GM18873 (cell line): ENCODE data around the gene XCR1.
"Not testable (repeated sequence)": the region's sequence is repeated elsewhere in the genome, so short reads cannot be mapped to it uniquely, and the experiment has no call there.

Experiments
- ATAC-seq: cut with Tn5 transposase; IDR thresholded peaks from one replicate; pipeline ENCODE4 v1.9.1; 2021; ENCODE audit warnings: mild to moderate bottlenecking, moderate library complexity, moderate number of reproducible peaks; ENCODE audit not compliant: unreplicated experiment, low FRiP score

Gene XCR1

GRCh38 chr3:46049093-46049492 is 21.8 kb upstream of the XCR1 start:
- no peak for ATAC-seq

DNA sequence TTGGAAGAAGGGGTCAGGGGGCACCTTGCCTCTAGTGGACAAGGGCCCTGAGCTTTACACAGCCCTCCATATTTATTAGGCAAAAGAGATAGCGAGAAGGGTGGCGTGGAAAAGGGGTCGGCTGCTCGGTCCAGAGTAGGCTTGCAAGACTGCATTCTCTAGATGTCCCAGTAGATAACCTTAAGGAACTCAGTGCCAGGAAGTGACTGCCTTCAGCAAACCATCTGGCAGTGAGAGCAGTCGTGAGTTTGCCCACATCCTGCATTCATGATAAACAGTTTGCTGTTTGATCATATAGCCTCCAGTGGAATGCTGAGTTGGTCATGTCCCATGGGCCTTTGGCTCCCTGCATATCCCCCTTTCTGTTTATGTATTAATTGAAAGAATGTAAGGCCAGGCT is 18.9 kb upstream of the XCR1 start:
- not testable (repeated sequence) for ATAC-seq

- no peak for ATAC-seq
Observed at GRCh38 chr3:46038916-46039315, 11.6 kb upstream of the XCR1 start.

DNA sequence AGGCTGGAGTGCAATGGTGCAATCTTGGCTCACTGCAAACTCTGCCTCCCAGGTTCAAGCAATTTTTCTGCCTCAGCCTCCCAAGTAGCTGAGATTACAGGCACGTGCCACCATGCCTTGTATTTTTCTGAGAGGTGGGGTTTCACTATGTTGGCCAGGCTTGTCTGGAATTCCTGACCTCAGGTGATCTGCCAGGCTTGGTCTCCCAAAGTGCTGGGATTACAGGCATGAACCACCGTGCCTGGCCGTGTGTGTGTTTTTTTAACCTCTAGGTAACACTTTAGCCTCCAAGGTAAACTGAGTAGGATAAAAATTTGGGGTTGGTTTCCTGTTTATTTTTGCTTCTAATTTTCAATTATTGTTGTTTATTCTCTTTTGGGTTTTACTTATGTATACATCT is 10.8 kb upstream of the XCR1 start:
- not testable (repeated sequence) for ATAC-seq

DNA sequence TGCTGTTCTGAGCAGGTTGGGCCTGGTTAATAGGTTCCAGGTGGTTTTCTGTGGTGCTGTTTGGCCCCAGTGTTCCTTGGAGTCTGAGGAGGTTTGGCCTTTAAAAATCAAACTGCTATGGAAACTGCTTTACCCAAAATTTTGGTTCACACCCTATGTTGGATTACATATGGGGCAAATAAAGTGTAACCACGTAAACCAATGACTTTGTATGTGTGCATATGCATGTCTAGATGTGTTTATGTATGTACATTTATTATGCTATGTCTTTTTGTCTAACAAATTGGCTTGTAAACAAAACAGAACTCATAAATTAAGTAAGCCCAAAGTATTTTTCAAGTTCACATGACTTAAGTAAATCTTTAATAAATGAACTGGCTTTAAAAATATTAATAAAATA is 8.9 kb upstream of the XCR1 start:
- ATAC-seq = no peak

GRCh38 chr3:46031747-46032146 is 4.5 kb upstream of the XCR1 start:
- no peak for ATAC-seq

GRCh38 chr3:46031269-46031668 is 4.0 kb upstream of the XCR1 start:
- no peak for ATAC-seq

GRCh38 chr3:46030626-46031025 is 3.3 kb upstream of the XCR1 start:
- no peak for ATAC-seq

- ATAC-seq = no peak
Observed at GRCh38 chr3:46029953-46030543, 2.8 kb upstream of the XCR1 start.

GRCh38 chr3:46027736-46028397 is 584 bp upstream of the XCR1 start:
- ATAC-seq = no peak

DNA sequence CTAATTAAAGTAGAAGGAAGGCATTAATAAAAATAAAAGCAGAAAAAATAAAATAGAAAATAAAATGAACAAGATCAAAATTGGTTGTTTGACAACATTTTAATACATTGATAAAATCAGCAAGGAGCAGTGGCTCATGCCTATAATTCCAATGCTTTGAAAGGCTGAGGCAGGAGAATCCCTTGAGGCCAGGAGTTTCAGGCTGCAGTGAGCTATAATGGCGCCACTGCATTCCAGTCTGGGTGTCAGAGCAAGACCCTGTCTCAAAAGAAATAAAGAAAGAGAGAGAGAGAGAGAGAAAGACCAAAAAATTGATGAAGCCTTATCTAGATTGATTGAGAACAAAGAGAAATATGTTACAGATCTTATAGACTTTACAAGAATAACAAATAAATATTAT is 2.1 kb downstream of the XCR1 start:
- ATAC-seq = no peak

- no peak for ATAC-seq
Observed at GRCh38 chr3:46024131-46024530, 3.2 kb downstream of the XCR1 start.

DNA sequence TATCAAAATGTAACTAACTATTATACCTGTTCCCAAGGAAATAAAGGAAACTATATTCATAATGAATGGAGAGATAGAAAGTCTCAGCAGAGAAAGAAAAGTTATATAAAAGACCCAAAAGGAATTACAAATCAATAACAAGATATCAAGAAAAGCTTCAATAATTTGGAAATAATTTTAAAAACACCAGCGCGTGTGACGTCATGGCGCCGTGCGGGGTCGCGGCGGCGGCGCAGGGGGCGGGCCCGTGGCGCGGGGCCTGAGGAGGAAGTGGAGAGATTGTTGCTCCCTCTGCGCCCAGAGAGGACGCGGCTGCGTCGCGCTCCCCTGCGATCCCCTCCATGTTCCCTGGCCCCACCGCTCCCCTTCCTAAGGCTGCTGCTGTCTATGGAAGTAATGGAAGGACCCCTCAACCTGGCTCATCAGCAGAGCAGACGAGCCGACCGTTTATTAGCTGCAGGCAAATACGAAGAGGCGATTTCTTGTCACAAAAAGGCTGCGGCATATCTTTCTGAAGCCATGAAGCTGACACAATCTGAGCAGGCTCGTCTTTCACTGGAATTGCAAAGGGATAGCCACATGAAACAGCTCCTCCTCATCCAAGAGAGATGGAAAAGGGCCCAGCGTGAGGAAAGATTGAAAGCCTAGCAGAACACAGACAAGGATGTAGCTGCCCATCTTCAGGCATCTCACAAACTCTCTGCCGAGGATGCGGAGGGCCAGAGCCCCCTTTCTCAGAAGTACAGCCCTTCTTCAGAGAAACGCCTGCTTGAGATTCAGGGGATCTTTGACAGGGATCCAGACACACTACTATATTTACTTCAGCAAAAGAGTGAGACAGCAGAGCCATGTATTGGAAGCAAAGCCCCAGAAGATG is 4.1 kb downstream of the XCR1 start:
- no peak for ATAC-seq

DNA sequence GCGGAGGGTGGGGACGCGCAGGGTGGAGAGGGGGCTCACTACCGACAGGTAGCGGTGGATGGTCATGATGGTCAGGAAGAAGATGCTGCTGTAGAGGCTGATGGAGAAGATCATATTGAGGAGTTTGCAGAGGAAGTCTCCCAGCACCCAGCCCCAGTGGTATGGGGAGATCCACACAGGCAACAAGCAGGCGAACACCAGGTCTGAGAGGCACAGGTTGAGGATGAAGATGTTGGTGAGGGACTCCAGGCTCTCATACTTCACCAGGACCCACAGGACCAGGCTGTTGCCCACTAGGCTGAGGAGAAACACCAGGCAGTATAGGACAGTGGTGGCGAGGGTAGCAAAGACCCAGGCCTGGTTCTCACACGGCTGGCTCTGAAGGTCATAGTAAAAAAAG is 5.8 kb downstream of the XCR1 start:
- no peak for ATAC-seq

DNA sequence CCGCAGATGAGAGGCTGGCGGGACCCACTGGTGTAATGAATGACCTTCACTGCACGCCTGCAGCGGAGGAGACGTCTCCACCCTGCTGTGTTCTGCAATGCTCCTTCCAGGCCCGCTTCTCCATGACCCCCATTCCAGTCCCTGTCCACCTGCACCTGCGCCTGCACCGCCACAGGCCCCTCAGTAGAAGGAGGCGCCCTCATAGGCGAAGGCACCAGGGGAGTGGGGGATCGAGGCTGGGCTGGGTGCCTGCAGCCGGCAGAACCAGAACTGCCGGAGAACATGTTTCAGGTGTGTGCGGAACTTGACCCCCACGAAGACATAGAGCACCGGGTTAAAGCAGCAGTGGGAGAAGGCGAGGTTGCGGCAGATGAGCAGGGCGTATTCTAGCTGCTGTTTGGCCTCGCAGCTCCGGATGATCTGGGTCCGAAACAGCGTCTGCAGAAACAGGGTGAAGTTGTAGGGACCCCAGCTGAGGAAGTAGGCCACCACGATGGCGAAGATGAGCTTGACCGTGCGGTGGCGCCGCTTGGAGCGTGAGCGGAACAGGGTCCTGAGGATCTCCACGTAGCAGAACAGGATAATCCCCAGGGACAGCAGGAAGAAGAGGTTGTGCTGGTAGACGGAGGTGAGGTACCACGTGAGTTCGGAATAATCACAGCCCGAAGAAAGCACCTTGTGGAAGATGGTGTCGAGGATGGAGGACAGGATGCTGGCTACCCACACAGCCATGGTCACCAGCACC is 6.3 kb downstream of the XCR1 start:
- no peak for ATAC-seq

DNA sequence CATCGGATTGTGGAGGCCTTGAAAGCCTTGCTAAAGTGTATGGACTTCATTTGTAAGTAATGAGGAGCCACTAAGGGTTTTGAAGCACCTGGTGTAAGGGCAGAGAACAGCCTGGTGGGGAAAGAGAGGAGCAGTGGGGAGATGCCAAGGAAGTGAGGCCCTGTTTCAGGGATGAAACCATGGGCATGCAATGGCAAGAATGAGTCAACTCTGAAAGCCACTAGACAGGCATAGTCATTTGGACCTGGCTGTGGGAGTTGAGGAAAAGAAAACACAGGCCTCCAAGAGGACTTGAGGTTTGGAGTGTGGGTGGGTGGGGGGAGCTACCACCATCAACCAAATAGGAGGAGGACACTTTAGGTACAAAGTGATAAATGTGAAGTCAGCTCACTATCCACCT is 7.6 kb downstream of the XCR1 start:
- ATAC-seq = no peak

DNA sequence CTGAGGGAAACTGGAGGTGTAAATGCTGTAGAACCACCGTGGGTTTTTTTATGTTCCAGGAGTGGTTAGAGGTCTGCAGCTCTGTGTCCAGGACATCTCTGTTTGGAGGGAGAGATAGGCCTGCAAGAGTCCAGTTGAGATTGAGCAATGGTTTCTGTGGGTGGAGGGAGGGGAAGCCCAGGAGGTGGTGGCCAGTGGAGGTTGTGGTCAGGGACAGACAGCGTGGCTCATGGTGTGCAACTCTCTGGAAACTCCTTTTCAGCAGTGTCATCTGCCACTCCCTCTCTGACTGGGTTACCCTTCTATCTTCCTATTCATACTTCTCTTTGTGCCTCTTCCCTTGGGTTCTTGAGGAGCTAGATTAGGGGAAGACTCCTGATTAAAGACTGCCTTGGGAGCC is 9.6 kb downstream of the XCR1 start:
- ATAC-seq = no peak

DNA sequence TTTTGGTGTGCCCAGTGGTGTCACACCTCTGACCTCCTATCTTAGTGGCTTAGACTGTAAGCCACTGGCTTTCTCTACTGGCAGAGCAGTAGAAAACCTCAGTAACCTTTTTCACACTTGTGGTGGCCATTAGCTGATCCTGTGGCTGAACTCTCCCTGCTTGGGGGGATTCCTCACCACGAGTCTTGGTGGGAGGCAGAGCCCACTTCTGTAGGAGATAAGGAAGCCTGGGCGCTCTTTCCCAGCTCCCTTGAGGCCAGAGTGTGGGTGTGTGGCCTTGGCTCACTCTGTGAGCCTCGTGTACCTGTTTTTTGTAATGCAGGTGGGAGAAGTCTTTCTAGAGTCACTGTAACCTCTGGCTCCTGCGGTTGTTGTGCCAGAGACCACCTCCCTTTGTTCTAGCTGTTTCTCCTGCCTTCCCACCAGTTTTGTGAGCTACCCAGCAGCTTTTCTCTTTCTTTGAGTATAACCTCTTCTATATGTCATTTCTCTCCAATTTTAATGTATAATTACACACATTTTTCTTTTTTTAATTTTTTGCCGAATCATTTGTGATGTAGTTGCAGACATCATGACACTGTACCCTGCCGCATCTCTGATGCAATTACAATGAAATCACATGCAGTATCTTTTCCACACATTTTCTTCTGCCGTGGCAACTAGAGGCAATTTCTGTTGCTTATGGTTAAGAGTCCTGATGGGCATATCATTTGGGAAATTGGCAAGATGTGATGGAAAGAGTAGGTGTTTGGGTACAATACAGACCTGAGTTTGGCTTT is 13.8 kb downstream of the XCR1 start:
- no peak for ATAC-seq

DNA sequence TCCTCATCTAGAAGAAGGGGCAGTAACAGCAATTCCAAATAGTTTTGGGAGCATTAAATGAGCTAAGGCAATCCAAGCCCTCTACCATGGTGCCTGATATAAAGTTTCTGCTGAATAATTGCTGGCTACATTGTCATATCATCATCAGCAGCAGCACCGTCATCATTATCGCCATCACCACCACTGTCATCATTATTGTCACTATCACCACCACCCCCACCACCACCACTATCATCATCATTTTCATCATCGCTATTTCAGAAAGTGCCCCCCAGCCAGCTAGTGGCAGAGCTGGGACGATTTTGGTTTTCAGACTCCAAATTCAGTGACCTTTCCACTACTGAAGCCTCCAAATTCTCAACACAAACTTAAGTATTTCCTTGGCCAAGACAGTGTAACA is 15.0 kb downstream of the XCR1 start:
- no peak for ATAC-seq

DNA sequence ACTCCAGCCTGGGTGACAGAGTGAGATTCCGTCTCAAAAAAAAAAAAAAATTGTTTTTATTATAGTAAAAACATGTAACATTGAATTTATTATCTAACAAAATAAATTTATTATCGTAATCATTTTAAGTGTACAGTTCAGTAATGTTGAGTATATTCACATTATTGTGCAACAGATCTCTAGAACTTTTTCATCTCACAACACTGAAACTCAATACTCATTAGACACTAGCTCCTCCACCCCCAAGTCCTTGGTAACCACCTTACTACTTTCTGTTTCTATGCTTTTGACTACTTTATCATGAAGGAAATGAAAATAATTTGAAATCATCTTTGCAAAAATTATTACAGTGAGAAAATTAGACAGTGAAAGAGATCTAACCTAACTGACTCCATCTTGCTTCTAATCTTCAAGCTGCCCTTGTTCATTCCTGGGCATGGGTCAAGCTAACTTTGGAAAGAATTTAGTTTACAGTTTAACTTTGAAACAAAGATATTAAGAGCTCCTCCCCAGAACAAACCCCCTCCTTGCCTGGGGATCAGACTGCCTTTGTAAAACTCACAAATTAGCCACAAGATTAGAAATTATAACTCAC is 16.7 kb downstream of the XCR1 start:
- no peak for ATAC-seq
